Lower lobe of right lung (tissue), 2 donors: Measurements from ENCODE around the gene C17orf67. TPM values are rescaled to one million over a fixed set of nuclear protein-coding genes. Genes with fewer than 3 reads are reported as not detected.

ENCODE experiments used
- ATAC-seq, 2 donors: fragments of 200-7000 bp; cut with Tn5 transposase; one replicate each; pipeline ENCODE4 v1.9.1; 2020 to 2022; ENCODE audit warnings: mild to moderate bottlenecking in 2 of 2, moderate library complexity in 2 of 2
- DNase-seq: peaks from one replicate; pipeline ENCODE4 v3.0.0-alpha.2; 2020
- H3K27ac ChIP-seq: fragments of 200-600 bp; one replicate; pipeline ENCODE4 v1.8.0; 2022
- H3K27me3 ChIP-seq: fragments of 200-600 bp; one replicate; pipeline ENCODE4 v1.8.0; 2022; ENCODE audit warnings: low read depth
- H3K36me3 ChIP-seq: fragments of 200-600 bp; one replicate; pipeline ENCODE4 v1.8.0; 2022; ENCODE audit warnings: mild to moderate bottlenecking
- H3K4me1 ChIP-seq: fragments of 200-600 bp; one replicate; pipeline ENCODE4 v1.8.0; 2022
- H3K4me3 ChIP-seq: fragments of 200-600 bp; one replicate; pipeline ENCODE4 v1.8.0; 2022; ENCODE audit warnings: mild to moderate bottlenecking
- H3K9me3 ChIP-seq: fragments of 200-600 bp; one replicate; pipeline ENCODE4 v1.8.0; 2022
- CTCF ChIP-seq: fragments of 200-600 bp; IDR thresholded peaks from one replicate; pipeline ENCODE4 v1.8.0; 2022; ENCODE audit warnings: antibody characterized with exemption, mild to moderate bottlenecking
- intact Hi-C: fragments of 100-400 bp; cut with DNase I; formaldehyde crosslinking; loops from one replicate; pipeline ENCODE4 v1.11.0; 2022
- total RNA-seq: library from RNA; stranded (reverse); fragmentation: NEBNext Ultra II Directional; extraction: Animal tissue kit (Norgen Biotek cat#: 25700); gene quantifications from one replicate; pipeline ENCODE4 v1.2.1, GENCODE V29; 2021
- donor health status: DM: no; HTN: yes; CAD: no; lungs with severe emphysema.

Gene C17orf67
- total RNA-seq, 1 donor from 2014 or later = 3.6 TPM

DNA sequence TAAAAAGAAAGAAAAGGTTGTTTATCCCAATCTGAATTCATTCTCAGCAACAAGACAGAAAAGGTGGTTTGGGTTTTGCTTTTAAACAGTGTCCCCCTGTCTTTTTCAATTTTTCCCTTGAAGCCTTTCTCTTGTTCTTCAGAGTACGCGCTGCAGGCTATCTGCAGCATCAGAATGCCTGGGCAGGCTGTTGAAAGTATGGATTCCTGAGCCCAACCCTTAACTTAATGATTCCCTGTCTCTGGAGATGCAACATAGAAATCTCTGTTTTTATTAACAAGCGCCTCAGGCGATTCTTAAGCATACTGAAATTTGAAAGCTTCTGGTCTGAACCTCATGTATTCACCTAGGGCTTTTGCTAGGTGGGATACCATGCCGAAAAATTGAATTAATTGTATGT, 32.4 kb upstream of the C17orf67 start:
- TF ChIP-seq CTCF = no peak
- peaks cover 27% of the 10 kb centered on the region for H3K36me3 ChIP-seq
- ATAC-seq = no peak
- intact Hi-C loops = no loop called here
- peaks cover 7% of the 10 kb centered on the region for H3K4me1 ChIP-seq
- H3K27me3 ChIP-seq = no peaks in the 10 kb centered on the region
- no peak overlapping the region for H3K4me3 ChIP-seq
- no peak for DNase-seq
- H3K27ac ChIP-seq = no peak overlapping the region
- H3K9me3 ChIP-seq = no peaks in the 10 kb centered on the region

DNA sequence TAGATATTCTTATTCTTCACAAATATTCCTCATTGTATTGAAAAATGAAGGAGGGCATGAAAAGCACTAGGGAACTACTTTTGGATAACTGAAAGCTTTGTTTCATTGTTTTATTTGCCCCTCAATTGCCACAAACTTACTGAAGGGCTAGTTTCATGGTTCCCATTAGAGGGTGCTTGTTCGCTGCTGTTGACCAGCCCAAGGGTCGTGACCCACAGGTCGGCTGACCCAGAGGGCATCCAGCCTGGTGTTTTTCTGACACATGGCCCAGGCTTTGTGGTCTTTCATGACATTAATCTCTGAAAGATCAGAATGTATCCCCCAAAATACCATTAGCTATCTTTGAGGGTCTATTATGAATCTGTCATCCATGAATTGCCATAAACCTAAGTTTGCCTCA, 30.3 kb upstream of the C17orf67 start:
- Histone ChIP-seq H3K27ac (no peak overlapping the region), H3K9me3 (no peaks in the 10 kb centered on the region), H3K36me3 (peaks cover 47% of the 10 kb centered on the region), H3K4me1 (peaks cover 7% of the 10 kb centered on the region), H3K27me3 (no peaks in the 10 kb centered on the region), H3K4me3 (no peak overlapping the region)
- no peak for TF ChIP-seq CTCF
- ATAC-seq (no peak), DNase-seq (no peak)
- intact Hi-C loops = no loop called here

GRCh38 chr17:56861899-56862298, 28.2 kb upstream of the C17orf67 start:
- H3K9me3 ChIP-seq = no peaks in the 10 kb centered on the region
- no peak overlapping the region for H3K4me3 ChIP-seq
- H3K27me3 ChIP-seq = no peaks in the 10 kb centered on the region
- H3K36me3 ChIP-seq = peaks cover 65% of the 10 kb centered on the region
- no peak for TF ChIP-seq CTCF
- no peaks in the 10 kb centered on the region for H3K4me1 ChIP-seq
- ATAC-seq (no peak), DNase-seq (no peak)
- no peak overlapping the region for H3K27ac ChIP-seq
- intact Hi-C loops = no loop called here

DNA sequence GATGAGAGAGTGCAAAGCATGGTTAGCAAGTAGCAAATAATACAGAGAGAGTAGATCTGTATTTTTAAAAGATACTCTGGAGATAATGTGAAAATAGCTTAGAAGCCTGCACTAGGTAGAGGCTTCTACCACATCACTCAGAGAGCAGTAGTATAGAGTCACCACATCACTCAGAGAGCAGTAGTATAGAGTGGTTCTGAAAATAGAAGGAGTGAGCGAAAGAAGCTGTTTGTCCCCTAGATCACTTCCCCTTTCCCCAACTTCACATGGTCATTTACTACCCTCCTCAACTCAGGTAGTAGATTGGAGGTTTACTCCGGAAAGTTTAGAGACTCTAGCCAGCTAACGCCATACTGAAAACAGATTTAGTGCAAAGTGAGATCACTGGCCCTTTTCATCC, 17.3 kb upstream of the C17orf67 start:
- no peaks in the 10 kb centered on the region for H3K4me1 ChIP-seq
- peaks cover 45% of the 10 kb centered on the region for H3K36me3 ChIP-seq
- ATAC-seq = no peak
- no peak for TF ChIP-seq CTCF
- intact Hi-C loops = no loop called here
- H3K4me3 ChIP-seq = no peak overlapping the region
- H3K9me3 ChIP-seq = no peaks in the 10 kb centered on the region
- DNase-seq = no peak
- H3K27me3 ChIP-seq = no peaks in the 10 kb centered on the region
- H3K27ac ChIP-seq = no peak overlapping the region

DNA sequence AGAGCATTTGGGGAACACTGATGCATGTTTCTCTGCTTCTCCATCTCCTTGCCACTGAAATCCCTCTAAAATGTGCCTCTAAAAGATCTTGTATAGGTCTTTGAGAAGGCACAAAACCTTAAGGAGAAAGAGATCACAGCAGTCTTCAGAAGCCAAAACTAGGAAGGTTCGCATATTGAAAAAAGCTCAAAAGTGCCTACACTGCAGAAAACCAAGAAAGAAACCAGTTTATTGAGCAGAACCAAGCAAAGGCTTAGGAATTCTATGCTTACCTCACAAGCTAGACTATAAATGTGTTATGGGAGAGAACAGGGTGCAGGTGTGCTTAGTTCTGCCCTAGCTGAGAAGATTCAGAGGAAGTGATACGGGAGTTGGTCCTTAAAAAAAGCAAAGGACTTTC, 16.9 kb upstream of the C17orf67 start:
- no peaks in the 10 kb centered on the region for H3K9me3 ChIP-seq
- ATAC-seq (no peak), DNase-seq (no peak)
- H3K36me3 ChIP-seq = peaks cover 41% of the 10 kb centered on the region
- no peak overlapping the region for H3K4me3 ChIP-seq
- no peaks in the 10 kb centered on the region for H3K27me3 ChIP-seq
- TF ChIP-seq CTCF = no peak
- intact Hi-C loops = no loop called here
- no peak overlapping the region for H3K27ac ChIP-seq
- H3K4me1 ChIP-seq = no peaks in the 10 kb centered on the region

DNA sequence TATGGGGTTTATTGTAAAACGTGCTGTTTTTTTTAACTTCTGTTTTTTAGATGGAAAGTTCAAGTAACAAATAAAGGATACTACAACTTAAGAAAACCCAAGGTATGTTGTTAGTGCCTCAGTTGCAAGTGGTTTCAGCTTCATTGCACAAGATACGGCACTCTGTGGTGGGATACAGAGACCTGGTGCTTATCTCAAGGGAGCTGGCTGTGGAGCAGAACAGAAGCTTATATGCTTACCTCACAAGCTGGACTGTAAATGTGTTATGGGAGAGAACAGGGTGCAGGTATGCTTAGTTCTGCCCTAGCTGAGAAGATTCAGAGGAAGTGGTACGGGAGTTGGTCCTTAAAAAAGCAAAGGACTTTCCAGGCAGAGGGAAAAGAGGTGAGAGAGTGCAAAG, 15.4 kb upstream of the C17orf67 start:
- Histone ChIP-seq H3K36me3 (peaks cover 40% of the 10 kb centered on the region), H3K27me3 (no peaks in the 10 kb centered on the region), H3K4me1 (no peaks in the 10 kb centered on the region), H3K9me3 (no peaks in the 10 kb centered on the region), H3K27ac (no peak overlapping the region), H3K4me3 (no peak overlapping the region)
- ATAC-seq (no peak), DNase-seq (no peak)
- no peak for TF ChIP-seq CTCF
- intact Hi-C loops = no loop called here
